DOHH2 (cell line): Measurements from ENCODE around the gene NOX1.

Source experiments
- CTCF ChIP-seq: fragments of 200-600 bp; sonication (generic); IDR thresholded peaks from one replicate; pipeline ENCODE4 v1.5.1; 2014; ENCODE audit warnings: antibody characterized with exemption, mild to moderate bottlenecking, low read depth, low read length; ENCODE audit not compliant: poor library complexity, severe bottlenecking
- EZH2phosphoT487 ChIP-seq: fragments of 200-600 bp; sonication (generic); IDR thresholded peaks from 2 replicates; pipeline ENCODE4 v1.6.1; 2017; ENCODE audit warnings: borderline replicate concordance, mild to moderate bottlenecking, antibody characterized with exemption, low read length, moderate library complexity, mixed read lengths

DNA sequence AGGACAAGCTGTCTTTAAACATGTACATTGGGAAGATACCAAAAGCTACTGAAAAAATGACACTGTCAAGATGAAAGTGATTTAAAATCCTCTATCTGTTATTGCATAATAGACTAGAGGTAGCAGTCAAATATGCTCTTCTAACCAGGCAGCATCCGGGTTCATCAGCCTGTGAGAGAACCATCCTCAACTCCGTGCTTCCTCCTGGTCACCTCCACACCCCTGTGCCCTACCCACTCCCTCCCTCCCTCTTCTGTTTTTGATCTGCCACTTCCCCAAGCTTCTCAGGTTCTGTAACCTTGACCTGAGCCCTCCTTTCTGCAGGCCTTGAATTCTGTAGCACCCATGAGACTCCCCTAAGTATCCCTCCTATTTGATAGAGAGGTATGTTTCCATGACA is 5.9 kb downstream of the NOX1 start:
- no peak for TF ChIP-seq CTCF
- no peak for TF ChIP-seq EZH2phosphoT487
